ENCODE results near the gene DGCR6L.
"Not testable (repeated sequence)": the region's sequence is repeated elsewhere in the genome, so short reads cannot be mapped to it uniquely, and the experiment has no call there.

- not testable (repeated sequence) for TF ChIP-seq OSR1 (CRISPR knock-in tag; IDR thresholded peaks at IDR 0.05); ARNTL (CRISPR knock-in tag; IDR thresholded peaks at IDR 0.05; ENCODE audit: borderline replicate concordance, low read depth); TSHZ2 (CRISPR knock-in tag; IDR thresholded peaks at IDR 0.05)
These were observed 42.5 kb upstream of the DGCR6L start for GRCh38 chr22:20362403-20362802.

Measured in SK-N-SH treated with all-trans-retinoic acid at 6 μM for 48 hours (cell line).